Prostate gland (tissue), 2 donors: ENCODE measurements around the gene NEDD4L. TPM values are rescaled to one million over a fixed set of nuclear protein-coding genes. Genes with fewer than 3 reads are reported as not detected.

ENCODE experiments used
- DNase-seq: peaks from one replicate; pipeline ENCODE4 v3.0.0-alpha.2; 2019; ENCODE audit warnings: low spot score
- H3K27ac ChIP-seq, 2 donors: fragments of 200-600 bp; sonication (generic); 2 replicates each; pipeline ENCODE4 v1.5.1; 2017 to 2019
- H3K27me3 ChIP-seq: fragments of 200-600 bp; sonication (generic); replicated peaks from 2 replicates; pipeline ENCODE4 v1.5.1; 2019; ENCODE audit not compliant: insufficient read depth
- H3K36me3 ChIP-seq, 2 donors: fragments of 200-600 bp; sonication (generic); 1 replicate in 1 of 2; 2 replicates in 1 of 2; pipeline versions ENCODE4 v1.5.1 to v1.8.1; 2017 to 2019
- H3K4me1 ChIP-seq: fragments of 200-600 bp; sonication (generic); replicated peaks from 2 replicates; pipeline ENCODE4 v1.5.1; 2019
- H3K4me3 ChIP-seq, 2 donors: fragments of 200-600 bp; sonication (generic); 2 replicates each; pipeline ENCODE4 v1.5.1; 2017 to 2019
- H3K9me3 ChIP-seq: fragments of 200-600 bp; sonication (generic); 2 replicates; pipeline ENCODE4 v1.5.1; 2017
- CTCF ChIP-seq, 4 experiments: fragments of 200-600 bp in 2 of 4; fragments of 450-650 bp in 2 of 4; sonication (generic) in 2 of 4; IDR thresholded peaks; 1 replicate in 3 of 4; 2 replicates in 1 of 4; pipeline ENCODE4 v1.5.1; 2016 to 2019; ENCODE audit warnings: antibody characterized with exemption in 4 of 4, mild to moderate bottlenecking in 2 of 4, moderate library complexity in 2 of 4
- POLR2A ChIP-seq: fragments of 450-650 bp; IDR thresholded peaks from one replicate; pipeline ENCODE4 v1.6.1; 2016; ENCODE audit warnings: antibody characterized with exemption, mild to moderate bottlenecking
- POLR2AphosphoS5 ChIP-seq: sonication (generic); formaldehyde crosslinking; IDR thresholded peaks from one replicate; pipeline ENCODE4 v1.6.1; 2017; ENCODE audit warnings: antibody characterized with exemption
- WGBS: methylation state at CpG from one replicate; pipeline ENCODE4 v1.1.5; 2018; 5-methylcytosine and 5-hydroxymethylcytosine counted together
- intact Hi-C: fragments of 100-400 bp; cut with DNase I; formaldehyde crosslinking; loops from one replicate; pipeline ENCODE4 v1.14.2; 2022
- total RNA-seq, 2 donors: library from RNA; depleted of rRNA; stranded (reverse); fragments of >200 nt; gene quantifications; one replicate each; pipeline ENCODE4 v1.1.0, GENCODE V29; 2016

The NEDD4L gene
- total RNA-seq, 2 donors from 2014 or later: 280 to 420 TPM

DNA sequence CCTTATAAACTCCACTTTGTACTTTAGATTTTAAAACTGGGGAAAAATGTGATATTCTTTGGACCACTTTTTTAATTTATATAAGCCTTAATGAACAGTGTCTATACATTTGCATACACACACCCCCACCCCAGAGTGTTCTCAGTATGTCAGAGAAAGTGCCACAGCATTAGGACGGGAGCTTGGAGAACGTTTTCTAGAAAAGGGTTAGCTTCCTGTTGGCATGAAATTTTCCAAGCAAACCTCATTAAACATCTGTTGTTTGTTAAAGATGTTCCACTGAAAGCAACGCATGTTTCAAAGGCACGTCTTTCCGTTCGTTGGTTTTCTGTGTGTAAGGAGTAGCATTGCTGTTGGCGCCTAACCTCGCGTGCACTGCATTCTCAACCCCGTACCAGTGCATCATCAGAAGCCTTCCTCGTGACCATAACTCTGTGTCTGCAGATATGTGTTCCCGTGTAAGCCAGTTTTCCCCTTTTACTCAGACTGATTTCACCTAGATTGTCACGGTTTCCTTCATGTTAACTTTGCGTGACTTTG, 356.4 kb downstream of the NEDD4L start:
- no peaks in the 10 kb centered on the region for H3K36me3 ChIP-seq
- intact Hi-C loops: loop anchor here (5.0 kb wide), 1 partner anchor 87 kb away; no protein-coding TSS in a partner anchor
- no peaks in the 10 kb centered on the region for H3K27me3 ChIP-seq
- 46% methylated on average over 14 of the region's 14 CpGs for WGBS
- peaks cover 6% of the 10 kb centered on the region for H3K4me1 ChIP-seq
- H3K27ac ChIP-seq: no peak overlapping the region
- no peaks in the 10 kb centered on the region for H3K9me3 ChIP-seq
- TF ChIP-seq CTCF (IDR thresholded peaks at IDR 0.05): no peak
- TF ChIP-seq POLR2A: no peak
- TF ChIP-seq POLR2AphosphoS5: peak; percentile 38
- H3K4me3 ChIP-seq: no peak overlapping the region
- no peak for DNase-seq

- no peaks in the 10 kb centered on the region for H3K9me3 ChIP-seq
- TF ChIP-seq POLR2A (no peak), CTCF (IDR thresholded peaks at IDR 0.05) (no peak), POLR2AphosphoS5 (no peak)
- no peak for DNase-seq
- no peak overlapping the region for H3K4me3 ChIP-seq
- intact Hi-C loops: loop anchor here (5.0 kb wide), 1 partner anchor 86 kb away; no protein-coding TSS in a partner anchor
- WGBS: 60% methylated on average over 2 of the region's 2 CpGs
- no peaks in the 10 kb centered on the region for H3K36me3 ChIP-seq
- H3K27ac ChIP-seq: no peak overlapping the region
- no peaks in the 10 kb centered on the region for H3K27me3 ChIP-seq
- peaks cover 6% of the 10 kb centered on the region for H3K4me1 ChIP-seq
These were observed 357.2 kb downstream of the NEDD4L start for GRCh38 chr18:58401191-58401590.

DNA sequence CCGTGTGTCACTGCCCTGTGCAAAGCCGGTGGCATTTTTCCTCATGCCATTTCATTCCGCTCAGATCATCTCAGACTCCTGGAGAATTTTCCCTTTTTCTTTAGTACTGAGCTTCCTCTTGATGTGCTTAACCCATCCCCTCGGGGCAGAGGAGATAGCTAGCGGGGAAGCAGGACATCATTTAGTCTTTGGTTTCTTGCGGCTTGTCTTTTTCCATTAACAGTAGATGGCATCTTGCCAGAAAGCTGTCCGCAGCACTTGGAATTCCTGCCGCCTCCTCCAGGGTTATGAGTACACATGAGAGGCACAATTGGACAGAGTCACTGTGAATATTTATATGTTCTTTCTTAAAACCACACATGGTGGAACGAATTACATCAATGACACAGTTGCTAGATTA, 358.2 kb downstream of the NEDD4L start:
- no peak overlapping the region for H3K4me3 ChIP-seq
- no peak for TF ChIP-seq POLR2A
- TF ChIP-seq POLR2AphosphoS5: peak; percentile 79
- peak in 2 of 4 experiments; percentile 18 to 43 for TF ChIP-seq CTCF (IDR thresholded peaks at IDR 0.05)
- intact Hi-C loops: loop anchor here (5.0 kb wide), 1 partner anchor 85 kb away; no protein-coding TSS in a partner anchor
- H3K27ac ChIP-seq: peak overlapping the region in 1 of 2 donors; percentile 42
- no peaks in the 10 kb centered on the region for H3K27me3 ChIP-seq
- no peaks in the 10 kb centered on the region for H3K9me3 ChIP-seq
- WGBS: 21% methylated on average over 9 of the region's 9 CpGs
- peak; percentile 64 for DNase-seq
- peaks cover 6% of the 10 kb centered on the region for H3K4me1 ChIP-seq
- H3K36me3 ChIP-seq: no peaks in the 10 kb centered on the region

GRCh38 chr18:58402951-58403702, 359.1 kb downstream of the NEDD4L start:
- peak overlapping the region; percentile 31 to 42 for H3K27ac ChIP-seq

More at GRCh38 chr18:58402951-58403702, 359.1 kb downstream of the NEDD4L start:
- DNase-seq: no peak
- H3K9me3 ChIP-seq: no peaks in the 10 kb centered on the region
- intact Hi-C loops: loop anchor here (5.0 kb wide), 1 partner anchor 84 kb away; no protein-coding TSS in a partner anchor
- H3K4me1 ChIP-seq: peaks cover 6% of the 10 kb centered on the region
- H3K4me3 ChIP-seq: no peak overlapping the region
- no peak for TF ChIP-seq POLR2AphosphoS5
- TF ChIP-seq POLR2A: no peak
- no peak for TF ChIP-seq CTCF (IDR thresholded peaks at IDR 0.05)
- no peaks in the 10 kb centered on the region for H3K27me3 ChIP-seq
- no peaks in the 10 kb centered on the region for H3K36me3 ChIP-seq
- WGBS: 87% methylated on average over 13 of the region's 13 CpGs
